K562 (cell line): Measurements from ENCODE around the gene DGKZ.

Experiments used
- BHLHE40 ChIP-seq: IDR thresholded peaks from 2 replicates; pipeline ENCODE4 v1.6.1; 2011; ENCODE audit warnings: low read length, improper control_type of control experiment
- JUND ChIP-seq, 2 experiments: IDR thresholded peaks; 2 replicates in 1 of 2; 3 replicates in 1 of 2; pipeline ENCODE4 v1.6.1; 2011; ENCODE audit warnings: borderline replicate concordance in 2 of 2, low read depth in 2 of 2, low read length in 2 of 2, improper control_type of control experiment in 1 of 2, missing biosample characterization in 1 of 2, missing genetic modification characterization in 1 of 2, missing genetic modification reagents in 1 of 2
- ZNF282 ChIP-seq: sonication (generic); formaldehyde crosslinking; IDR thresholded peaks from 2 replicates; pipeline ENCODE4 v1.8.1; 2023; ENCODE audit warnings: missing genetic modification reagents
- TF ChIP-seq, protein P1 (sequence below), 3 experiments: IDR thresholded peaks in 2 of 3; conservative IDR thresholded peaks in 1 of 3; 2 replicates each; pipeline ENCODE4 v1.5.1; 2011 to 2012; ENCODE audit warnings: low read length in 3 of 3, mild to moderate bottlenecking in 3 of 3, control low read depth in 2 of 3, improper control_type of control experiment in 1 of 3, inconsistent platforms in 1 of 3, low read depth in 1 of 3, mixed read lengths in 1 of 3, moderate library complexity in 1 of 3; ENCODE audit not compliant: insufficient read depth in 2 of 3

DNA sequence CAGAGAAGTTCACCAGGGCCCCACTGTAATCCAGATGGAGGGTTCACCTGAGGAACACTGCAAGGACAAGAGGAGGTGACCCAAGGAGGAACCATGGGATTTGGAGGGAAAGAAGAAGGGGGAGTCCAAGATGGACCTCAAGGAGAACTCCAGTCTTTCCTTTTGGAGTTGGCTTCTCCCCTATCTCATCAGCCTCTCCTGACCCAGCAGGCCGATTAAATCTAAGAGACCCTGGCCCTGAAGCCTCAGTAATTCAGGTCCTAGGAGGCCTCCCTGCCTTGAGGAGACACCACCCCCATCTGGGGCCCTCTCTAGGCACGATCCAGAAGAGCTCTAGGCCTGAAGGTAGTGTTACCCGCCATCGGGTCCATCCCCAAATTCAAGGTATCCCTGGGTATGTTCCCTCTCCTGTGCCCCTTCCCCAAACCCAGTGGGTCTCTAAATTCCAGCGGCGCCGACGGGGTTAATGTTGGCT, 15.1 kb upstream of the DGKZ start:
- TF ChIP-seq, protein P1, sequence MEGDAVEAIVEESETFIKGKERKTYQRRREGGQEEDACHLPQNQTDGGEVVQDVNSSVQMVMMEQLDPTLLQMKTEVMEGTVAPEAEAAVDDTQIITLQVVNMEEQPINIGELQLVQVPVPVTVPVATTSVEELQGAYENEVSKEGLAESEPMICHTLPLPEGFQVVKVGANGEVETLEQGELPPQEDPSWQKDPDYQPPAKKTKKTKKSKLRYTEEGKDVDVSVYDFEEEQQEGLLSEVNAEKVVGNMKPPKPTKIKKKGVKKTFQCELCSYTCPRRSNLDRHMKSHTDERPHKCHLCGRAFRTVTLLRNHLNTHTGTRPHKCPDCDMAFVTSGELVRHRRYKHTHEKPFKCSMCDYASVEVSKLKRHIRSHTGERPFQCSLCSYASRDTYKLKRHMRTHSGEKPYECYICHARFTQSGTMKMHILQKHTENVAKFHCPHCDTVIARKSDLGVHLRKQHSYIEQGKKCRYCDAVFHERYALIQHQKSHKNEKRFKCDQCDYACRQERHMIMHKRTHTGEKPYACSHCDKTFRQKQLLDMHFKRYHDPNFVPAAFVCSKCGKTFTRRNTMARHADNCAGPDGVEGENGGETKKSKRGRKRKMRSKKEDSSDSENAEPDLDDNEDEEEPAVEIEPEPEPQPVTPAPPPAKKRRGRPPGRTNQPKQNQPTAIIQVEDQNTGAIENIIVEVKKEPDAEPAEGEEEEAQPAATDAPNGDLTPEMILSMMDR (IDR thresholded peaks at IDR 0.05 in 2 of 3, conservative IDR thresholded peaks at IDR 0.05 in 1 of 3; ENCODE audit: insufficient read depth in 2 of 3, low read depth in 1 of 3, low read length in 3 of 3) = no peak
- TF ChIP-seq JUND (IDR thresholded peaks at IDR 0.05; ENCODE audit: borderline replicate concordance, low read depth, low read length) (no peak), JUND (tag; IDR thresholded peaks at IDR 0.05; ENCODE audit: borderline replicate concordance, low read depth, low read length) (no peak), ZNF282 (CRISPR knock-in tag) (no peak), BHLHE40 (no peak)
